K562 (cell line): Measurements from ENCODE around the gene ZKSCAN7. TPM values are rescaled to one million over a fixed set of nuclear protein-coding genes. Genes with fewer than 3 reads are reported as not detected.
"Not testable (repeated sequence)": the region's sequence is repeated elsewhere in the genome, so short reads cannot be mapped to it uniquely, and the experiment has no call there.

Experiments used
- ATAC-seq: fragments of 200-7000 bp; cut with Tn5 transposase; 3 replicates; pipeline ENCODE4 v1.9.1; 2020; ENCODE audit warnings: moderate library complexity
- BruUV-seq: library from RNA; stranded (reverse); fragments of 400-500 nt; replicated peaks from 2 replicates; lab custom pipeline; 2021; lab: Mats Ljungman, UMichigan
- CTCF ChIA-PET: fragments of 300-600 bp; formaldehyde crosslinking; extraction: SDS; loops from one replicate; lab custom pipeline; 2021; ENCODE audit warnings: low intra/inter-chr PET ratio; lab: Yijun Ruan, JAX
- POLR2A ChIA-PET: fragments of 300-600, 350-650 bp; sonication (Branson Sonifier 250); formaldehyde crosslinking; extraction: SDS; loops from one replicate; lab custom pipeline; 2021; ENCODE audit warnings: antibody characterized with exemption, inconsistent platforms; lab: Yijun Ruan, JAX
- DNase-seq, 4 experiments: peaks; one replicate each; pipeline versions ENCODE4 v3.0.0 to v3.0.0-alpha.2; 2011 to 2018; ENCODE audit warnings: low spot score in 3 of 4, mixed read lengths in 3 of 4; ENCODE audit errors: extremely low read depth in 1 of 4
- FAIRE-seq: peaks from 2 replicates; lab custom pipeline; 2011; peaks lifted over from hg19 to GRCh38; lab: Jason Lieb, UNC
- H2AFZ ChIP-seq: 2 replicates; pipeline ENCODE4 v1.6.0; 2011; ENCODE audit warnings: low read depth, low read length, control low read depth, inconsistent platforms
- H3K27ac ChIP-seq: fragments of 200-600 bp; 3 replicates; pipeline ENCODE4 v1.8.0; 2011; ENCODE audit warnings: low read depth, mild to moderate bottlenecking, control low read depth, inconsistent platforms, low read length, moderate library complexity, mixed read lengths; ENCODE audit errors: extremely low read depth
- H3K27me3 ChIP-seq, 2 experiments: fragments of 300-600 bp in 1 of 2; 2 replicates in 1 of 2; 3 replicates in 1 of 2; pipeline versions ENCODE4 v1.6.0 to v1.8.0; 2011; ENCODE audit warnings: inconsistent platforms in 2 of 2, low read length in 2 of 2, mild to moderate bottlenecking in 1 of 2, mixed read lengths in 1 of 2, moderate library complexity in 1 of 2; ENCODE audit not compliant: control insufficient read depth in 2 of 2, insufficient read depth in 2 of 2
- H3K36me3 ChIP-seq: fragments of 300-600 bp; 3 replicates; pipeline ENCODE4 v1.8.0; 2011; ENCODE audit warnings: mild to moderate bottlenecking, low read length, inconsistent platforms; ENCODE audit not compliant: control insufficient read depth, insufficient read depth
- H3K4me1 ChIP-seq, 2 experiments: fragments of 200-600 bp in 1 of 2; replicated peaks in 1 of 2; 2 replicates in 1 of 2; 3 replicates in 1 of 2; pipeline versions ENCODE4 v1.5.1 to v1.8.0; 2011; ENCODE audit warnings: inconsistent platforms in 2 of 2, low read length in 2 of 2, mild to moderate bottlenecking in 1 of 2, mixed read lengths in 1 of 2, moderate library complexity in 1 of 2; ENCODE audit not compliant: control insufficient read depth in 2 of 2, insufficient read depth in 2 of 2
- H3K4me2 ChIP-seq: 2 replicates; pipeline ENCODE4 v1.6.1; 2011; ENCODE audit warnings: low read length, control low read depth, inconsistent platforms, mixed read lengths; ENCODE audit not compliant: insufficient read depth
- H3K4me3 ChIP-seq: fragments of 200-600 bp; sonication (generic), shearing (Covaris generic); 2 replicates; pipeline ENCODE4 v1.5.1; 2016; ENCODE audit warnings: control low read depth, inconsistent platforms
- H3K79me2 ChIP-seq: fragments of 200-600 bp; 3 replicates; pipeline ENCODE4 v1.8.0; 2011; ENCODE audit warnings: low read length, inconsistent platforms; ENCODE audit not compliant: control insufficient read depth, insufficient read depth
- H3K9ac ChIP-seq, 2 experiments: 2 replicates each; pipeline versions ENCODE4 v1.6.0 to v1.6.1; 2011; ENCODE audit warnings: low read depth in 2 of 2, low read length in 2 of 2, control low read depth in 1 of 2, inconsistent platforms in 1 of 2, mild to moderate bottlenecking in 1 of 2, mixed read lengths in 1 of 2; ENCODE audit not compliant: insufficient read depth in 1 of 2
- H3K9me1 ChIP-seq: one replicate; pipeline ENCODE4 v1.6.0; 2011; ENCODE audit warnings: inconsistent platforms, mild to moderate bottlenecking, low read length, moderate library complexity; ENCODE audit not compliant: control insufficient read depth, insufficient read depth
- H3K9me3 ChIP-seq: replicated peaks from 2 replicates; pipeline ENCODE4 v1.5.1; 2011; ENCODE audit warnings: low read depth, low read length, inconsistent platforms; ENCODE audit not compliant: control insufficient read depth, insufficient read depth
- H4K20me1 ChIP-seq: replicated peaks from 2 replicates; pipeline ENCODE4 v1.6.1; 2011; ENCODE audit warnings: low read length, inconsistent platforms, mixed read lengths; ENCODE audit not compliant: control insufficient read depth, insufficient read depth
- WGBS: fragments of 100-300 bp; shearing (Covaris generic); methylation state at CpG from one replicate; pipeline ENCODE4 v1.1.6; 2016; ENCODE audit warnings: low coverage, mixed read lengths; ENCODE audit not compliant: insufficient coverage; ENCODE audit errors: missing lambda C conversion rate; 5-methylcytosine and 5-hydroxymethylcytosine counted together
- in situ Hi-C: fragments of 300-500 bp; cut with MboI; formaldehyde crosslinking; loops from 4 replicates; pipeline ENCODE4 v1.15.0; 2018; ENCODE audit warnings: inconsistent platforms, mixed read lengths
- intact Hi-C: fragments of 100-400 bp; cut with micrococcal nuclease; formaldehyde crosslinking; loops from 2 replicates; pipeline ENCODE4 v1.14.2; 2022
- polyA plus RNA-seq, 8 experiments: library from polyadenylated mRNA; depleted of rRNA in 4 of 8; stranded (reverse) in 5 of 8; unstranded in 3 of 8; fragments of >200 nt; fragmentation: Nextera tagmentation in 2 of 8; fragmentation: Illumina TruSeq in 1 of 8; extraction: Ambion mirVana in 2 of 8; extraction: Trizol in 1 of 8; gene quantifications; 2 replicates each; pipeline versions ENCODE4 v1.2.1 to v1.2.3, GENCODE V29; 2011 to 2014; ENCODE audit warnings: inconsistent platforms in 1 of 8, missing spikeins in 1 of 8
- total RNA-seq, 7 experiments: library from RNA; depleted of rRNA in 6 of 7; stranded (reverse); fragments of >200 nt in 6 of 7; fragmentation: Illumina TruSeq in 2 of 7; extraction: Trizol in 2 of 7; gene quantifications; 2 replicates each; pipeline versions ENCODE4 v1.2.1 to v1.2.3, GENCODE V29; 2011 to 2021; ENCODE audit warnings: low replicate concordance in 1 of 7

The ZKSCAN7 gene
- total and polyA plus RNA-seq, 9 of the 15 experiments (the other 6 are each of a cell fraction or from before 2014, with no cell fraction given): not detected

- CTCF ChIA-PET, H3K4me2 ChIP-seq, H3K4me3 ChIP-seq, H4K20me1 ChIP-seq, H3K9me1 ChIP-seq, H3K36me3 ChIP-seq, in situ Hi-C loops, H3K27ac ChIP-seq, DNase-seq, FAIRE-seq, BruUV-seq, ATAC-seq, H3K79me2 ChIP-seq, intact Hi-C loops, H3K9ac ChIP-seq, POLR2A ChIA-PET, H3K4me1 ChIP-seq, H2AFZ ChIP-seq, H3K9me3 ChIP-seq: not testable (repeated sequence)
- WGBS: 5% methylated on average over 15 of the region's 15 CpGs
- H3K27me3 ChIP-seq: peaks cover 18 to 55% of the 10 kb centered on the region in 2 experiments; a peak in 4 of 5 replicates
Measured at GRCh38 chr3:44579749-44580148, 24.8 kb downstream of the ZKSCAN7 start.

- CTCF ChIA-PET, H4K20me1 ChIP-seq, intact Hi-C loops, H2AFZ ChIP-seq, H3K9me1 ChIP-seq, H3K36me3 ChIP-seq, H3K9ac ChIP-seq, DNase-seq, in situ Hi-C loops, H3K4me2 ChIP-seq, H3K27ac ChIP-seq, H3K79me2 ChIP-seq, ATAC-seq, H3K9me3 ChIP-seq, BruUV-seq, H3K4me3 ChIP-seq, FAIRE-seq, POLR2A ChIA-PET: not testable (repeated sequence)
- Histone ChIP-seq H3K27me3 (peaks cover 18 to 62% of the 10 kb centered on the region in 2 experiments), H3K4me1 (peaks cover 0 to 10% of the 10 kb centered on the region in 2 experiments; a peak in 2 of 5 replicates)
- WGBS: 31% methylated on average over 41 of the region's 62 CpGs
Measured at GRCh38 chr3:44580971-44581370, 26.0 kb downstream of the ZKSCAN7 start.
